Keratinocyte (primary cell): ENCODE measurements around the gene IL17REL. TPM values are rescaled to one million over a fixed set of nuclear protein-coding genes. Genes with fewer than 3 reads are reported as not detected.

Experiments used
- DNase-seq: peaks from one replicate; pipeline ENCODE4 v3.0.0-alpha.2; 2011; ENCODE audit warnings: low read depth, missing footprints, low spot score
- FAIRE-seq: peaks from 2 replicates; lab custom pipeline; 2011; peaks lifted over from hg19 to GRCh38; lab: Jason Lieb, UNC
- H2AFZ ChIP-seq: 2 replicates; pipeline ENCODE4 v1.6.0; 2012; ENCODE audit warnings: low read length, control low read depth, inconsistent platforms; ENCODE audit not compliant: control insufficient read depth
- H3K27ac ChIP-seq: 2 replicates; pipeline ENCODE4 v1.5.1; 2011; ENCODE audit warnings: low read length; ENCODE audit not compliant: control insufficient read depth, insufficient read depth
- H3K27me3 ChIP-seq: 3 replicates; pipeline ENCODE4 v1.6.0; 2011; ENCODE audit warnings: low read length; ENCODE audit not compliant: control insufficient read depth, insufficient read depth; ENCODE audit errors: extremely low read depth
- H3K36me3 ChIP-seq, 2 experiments: 2 replicates in 1 of 2; 3 replicates in 1 of 2; pipeline ENCODE4 v1.5.1; 2011; ENCODE audit warnings: low read length in 2 of 2, mild to moderate bottlenecking in 1 of 2; ENCODE audit not compliant: control insufficient read depth in 2 of 2, insufficient read depth in 2 of 2; ENCODE audit errors: extremely low read depth in 1 of 2
- H3K4me1 ChIP-seq: 3 replicates; pipeline ENCODE4 v1.5.1; 2011; ENCODE audit warnings: low read length; ENCODE audit not compliant: control insufficient read depth, insufficient read depth; ENCODE audit errors: extremely low read depth
- H3K4me2 ChIP-seq: 3 replicates; pipeline ENCODE4 v1.6.0; 2011; ENCODE audit warnings: low read depth, low read length; ENCODE audit not compliant: control insufficient read depth, insufficient read depth; ENCODE audit errors: extremely low read depth
- H3K4me3 ChIP-seq, 3 experiments: fragments of 200-600 bp in 1 of 3; sonication (generic) in 1 of 3; 2 replicates in 2 of 3; 3 replicates in 1 of 3; pipeline ENCODE4 v1.5.1; 2011 to 2016; ENCODE audit warnings: low read length in 3 of 3, mild to moderate bottlenecking in 3 of 3, control low read depth in 2 of 3, inconsistent platforms in 1 of 3, low read depth in 1 of 3, mixed read lengths in 1 of 3, mixed run types in 1 of 3, moderate library complexity in 1 of 3; ENCODE audit not compliant: control insufficient read depth in 2 of 3, insufficient read depth in 2 of 3; ENCODE audit errors: extremely low read depth in 1 of 3
- H3K79me2 ChIP-seq: 2 replicates; pipeline ENCODE4 v1.6.0; 2012; ENCODE audit warnings: low read length; ENCODE audit not compliant: control insufficient read depth, insufficient read depth
- H3K9ac ChIP-seq: 3 replicates; pipeline ENCODE4 v1.6.0; 2011; ENCODE audit warnings: low read length; ENCODE audit not compliant: control insufficient read depth, insufficient read depth; ENCODE audit errors: extremely low read depth
- H3K9me1 ChIP-seq: 3 replicates; pipeline ENCODE4 v1.6.0; 2011; ENCODE audit warnings: low read length; ENCODE audit not compliant: control insufficient read depth, insufficient read depth; ENCODE audit errors: extremely low read depth
- H3K9me3 ChIP-seq: 2 replicates; pipeline ENCODE4 v1.5.1; 2012; ENCODE audit warnings: low read depth, low read length; ENCODE audit not compliant: control insufficient read depth
- H4K20me1 ChIP-seq: 3 replicates; pipeline ENCODE4 v1.6.0; 2011; ENCODE audit warnings: low read length; ENCODE audit not compliant: control insufficient read depth, insufficient read depth; ENCODE audit errors: extremely low read depth
- CTCF ChIP-seq, 3 experiments: IDR thresholded peaks in 1 of 3; conservative IDR thresholded peaks in 1 of 3; optimal IDR thresholded peaks in 1 of 3; 2 replicates in 2 of 3; 3 replicates in 1 of 3; pipeline versions ENCODE3 to v1.5.1; 2011; ENCODE audit warnings: low read length in 3 of 3, mild to moderate bottlenecking in 3 of 3, moderate library complexity in 2 of 3, control low read depth in 1 of 3, inconsistent platforms in 1 of 3; ENCODE audit not compliant: insufficient read depth in 2 of 3; ENCODE audit errors: extremely low read depth in 1 of 3
- EZH2 ChIP-seq: IDR thresholded peaks from one replicate; pipeline ENCODE4 v1.6.1; 2012; ENCODE audit warnings: inconsistent platforms, mild to moderate bottlenecking, low read length, moderate library complexity
- dilution Hi-C: fragments of 300-500 bp; cut with MboI; formaldehyde crosslinking; loops from one replicate; pipeline ENCODE4 v1.7.0; 2020; ENCODE audit warnings: low sequenced_read_pairs; ENCODE audit not compliant: extremely low pct_ligation_motif_present
- polyA plus RNA-seq, 5 experiments: library from polyadenylated mRNA; depleted of rRNA in 3 of 5; stranded (reverse) in 3 of 5; stranded (forward) in 1 of 5; unstranded in 1 of 5; fragments of >200 nt; gene quantifications; 1 replicate in 1 of 5; 2 replicates in 3 of 5; 3 replicates in 1 of 5; pipeline versions ENCODE4 v1.2.1 to v1.2.3, GENCODE V29; 2011 to 2012; ENCODE audit warnings: missing spikeins in 2 of 5, low read depth in 1 of 5, low replicate concordance in 1 of 5

The IL17REL gene
- polyA plus RNA-seq, 1 donor (not counting 4 experiments of a cell fraction or from before 2014, with no cell fraction given) = not detected

DNA sequence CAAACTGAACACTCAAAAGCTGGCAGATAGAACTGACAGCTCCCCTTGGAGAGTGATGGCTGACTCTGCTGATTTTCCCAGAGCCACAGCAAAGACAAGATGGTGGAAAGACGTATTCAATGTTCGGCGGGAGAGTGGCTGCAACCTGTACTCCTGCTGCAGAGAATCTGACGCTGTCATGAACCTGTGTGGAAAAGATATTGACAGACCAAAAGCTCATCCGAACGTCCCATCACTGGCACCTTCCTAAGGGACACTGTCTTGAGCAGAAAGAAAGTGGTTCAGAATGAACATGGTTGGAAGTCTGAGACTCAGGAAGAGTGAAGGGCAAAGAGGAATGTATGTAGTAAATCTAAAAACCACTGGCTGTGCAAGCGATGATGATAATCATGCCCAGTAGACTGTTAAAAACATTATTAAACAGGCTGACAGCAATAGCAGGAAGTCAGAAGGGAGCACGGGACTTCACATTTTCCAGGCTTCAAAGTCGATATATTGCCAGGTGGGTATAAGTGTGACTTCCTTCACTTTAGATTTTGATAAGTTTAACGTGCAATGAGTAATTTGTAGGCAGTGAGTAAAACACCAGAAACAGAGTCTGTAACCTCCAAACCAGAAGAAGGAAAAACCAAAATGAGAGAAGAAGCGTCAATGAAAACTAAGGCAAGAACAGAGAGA, 6.2 kb upstream of the IL17REL start:
- Histone ChIP-seq H3K9ac (no peak overlapping the region), H3K9me3 (no peaks in the 10 kb centered on the region), H3K4me3 (no peak overlapping the region), H4K20me1 (no peaks in the 10 kb centered on the region), H3K9me1 (no peaks in the 10 kb centered on the region), H3K36me3 (no peaks in the 10 kb centered on the region), H2AFZ (no peak overlapping the region), H3K79me2 (no peaks in the 10 kb centered on the region), H3K4me1 (peaks cover 7% of the 10 kb centered on the region), H3K27me3 (peaks cover 35% of the 10 kb centered on the region), H3K27ac (no peak overlapping the region), H3K4me2 (no peak overlapping the region)
- dilution Hi-C loops = no loop called here
- DNase-seq (no peak), FAIRE-seq (no peak)
- no peak for TF ChIP-seq EZH2
- TF ChIP-seq CTCF (optimal IDR thresholded peaks at IDR 0.05 in 1 of 3, IDR thresholded peaks at IDR 0.05 in 1 of 3, conservative IDR thresholded peaks at IDR 0.05 in 1 of 3; ENCODE audit: extremely low read depth in 1 of 3, insufficient read depth in 2 of 3, low read length in 3 of 3) = no peak

GRCh38 chr22:50017701-50018224, 5.2 kb upstream of the IL17REL start:
- Histone ChIP-seq H3K9me1 (no peaks in the 10 kb centered on the region), H4K20me1 (no peaks in the 10 kb centered on the region), H3K36me3 (no peaks in the 10 kb centered on the region), H3K4me2 (no peak overlapping the region), H3K9ac (no peak overlapping the region), H3K9me3 (no peaks in the 10 kb centered on the region), H3K79me2 (no peaks in the 10 kb centered on the region), H3K4me1 (peaks cover 7% of the 10 kb centered on the region), H3K27me3 (peaks cover 45% of the 10 kb centered on the region), H3K4me3 (no peak overlapping the region), H2AFZ (no peak overlapping the region), H3K27ac (no peak overlapping the region)
- TF ChIP-seq CTCF (optimal IDR thresholded peaks at IDR 0.05 in 1 of 3, IDR thresholded peaks at IDR 0.05 in 1 of 3, conservative IDR thresholded peaks at IDR 0.05 in 1 of 3; ENCODE audit: extremely low read depth in 1 of 3, insufficient read depth in 2 of 3, low read length in 3 of 3) = no peak
- no peak for TF ChIP-seq EZH2
- dilution Hi-C loops = no loop called here
- DNase-seq (no peak), FAIRE-seq (no peak)
